Omental fat pad (tissue), 4 donors: ENCODE results near the gene KCNQ1. TPM values are rescaled to one million over a fixed set of nuclear protein-coding genes. Genes with fewer than 3 reads are reported as not detected.

Experiments
- ATAC-seq: fragments of 150-250 bp; one replicate; pipeline ENCODE4 v1.9.1; 2016; ENCODE audit warnings: mild to moderate bottlenecking, moderate library complexity; ENCODE audit not compliant: low FRiP score
- DNase-seq: peaks from one replicate; pipeline ENCODE4 v3.0.0-alpha.2; 2019; ENCODE audit warnings: low spot score
- total RNA-seq, 4 donors: library from RNA; depleted of rRNA; stranded (reverse); fragments of >200 nt; gene quantifications; one replicate each; pipeline ENCODE4 v1.1.0, GENCODE V29; 2016
- TF ChIP-seq, protein P1 (sequence below), 3 donors: fragments of 450-650 bp; IDR thresholded peaks; one replicate each; pipeline ENCODE4 v1.5.1; 2016 to 2017; ENCODE audit warnings: antibody characterized with exemption in 3 of 3, mild to moderate bottlenecking in 3 of 3, moderate library complexity in 2 of 3

KCNQ1 gene
- total RNA-seq, 4 donors from 2014 or later: 4.5 to 5.9 (median 5.2) TPM

DNA sequence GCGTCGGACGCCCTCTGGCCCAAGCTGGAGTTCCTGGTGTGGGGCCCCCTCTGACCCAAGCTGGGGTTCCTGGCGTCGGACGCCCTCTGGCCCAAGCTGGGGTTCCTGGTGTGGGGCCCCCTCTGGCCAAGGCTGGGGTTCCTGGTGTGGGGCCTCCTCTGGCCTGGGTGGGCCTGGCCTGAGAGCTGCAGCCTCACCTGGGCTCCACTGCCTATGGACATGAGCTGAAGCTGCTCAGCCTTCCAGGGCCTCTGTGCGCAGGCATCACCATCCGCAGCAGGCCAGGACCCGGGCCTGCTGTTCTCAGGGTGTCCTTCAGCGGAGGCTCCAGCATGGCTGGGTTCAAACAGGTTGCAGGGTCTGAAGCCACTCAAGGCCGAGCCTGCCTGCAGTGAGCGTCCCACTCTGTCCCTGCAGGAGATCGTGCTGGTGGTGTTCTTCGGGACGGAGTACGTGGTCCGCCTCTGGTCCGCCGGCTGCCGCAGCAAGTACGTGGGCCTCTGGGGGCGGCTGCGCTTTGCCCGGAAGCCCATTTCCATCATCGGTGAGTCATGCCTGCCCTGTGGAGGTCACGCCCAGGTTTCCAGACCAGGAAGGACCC lies 125.5 kb downstream of the KCNQ1 start:
- DNase-seq (no peak), ATAC-seq (no peak)

GRCh38 chr11:2570841-2571597 lies 126.2 kb downstream of the KCNQ1 start:
- DNase-seq (no peak), ATAC-seq (no peak)
- TF ChIP-seq, protein P1, sequence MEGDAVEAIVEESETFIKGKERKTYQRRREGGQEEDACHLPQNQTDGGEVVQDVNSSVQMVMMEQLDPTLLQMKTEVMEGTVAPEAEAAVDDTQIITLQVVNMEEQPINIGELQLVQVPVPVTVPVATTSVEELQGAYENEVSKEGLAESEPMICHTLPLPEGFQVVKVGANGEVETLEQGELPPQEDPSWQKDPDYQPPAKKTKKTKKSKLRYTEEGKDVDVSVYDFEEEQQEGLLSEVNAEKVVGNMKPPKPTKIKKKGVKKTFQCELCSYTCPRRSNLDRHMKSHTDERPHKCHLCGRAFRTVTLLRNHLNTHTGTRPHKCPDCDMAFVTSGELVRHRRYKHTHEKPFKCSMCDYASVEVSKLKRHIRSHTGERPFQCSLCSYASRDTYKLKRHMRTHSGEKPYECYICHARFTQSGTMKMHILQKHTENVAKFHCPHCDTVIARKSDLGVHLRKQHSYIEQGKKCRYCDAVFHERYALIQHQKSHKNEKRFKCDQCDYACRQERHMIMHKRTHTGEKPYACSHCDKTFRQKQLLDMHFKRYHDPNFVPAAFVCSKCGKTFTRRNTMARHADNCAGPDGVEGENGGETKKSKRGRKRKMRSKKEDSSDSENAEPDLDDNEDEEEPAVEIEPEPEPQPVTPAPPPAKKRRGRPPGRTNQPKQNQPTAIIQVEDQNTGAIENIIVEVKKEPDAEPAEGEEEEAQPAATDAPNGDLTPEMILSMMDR (IDR thresholded peaks at IDR 0.05): no peak

More for the DNA sequence above, 125.5 kb downstream of the KCNQ1 start:
- TF ChIP-seq, protein P1 (IDR thresholded peaks at IDR 0.05): no peak

GRCh38 chr11:2571598-2572281 lies 126.9 kb downstream of the KCNQ1 start:
- no peak for ATAC-seq
- TF ChIP-seq, protein P1 (IDR thresholded peaks at IDR 0.05): no peak
- DNase-seq: no peak

DNA sequence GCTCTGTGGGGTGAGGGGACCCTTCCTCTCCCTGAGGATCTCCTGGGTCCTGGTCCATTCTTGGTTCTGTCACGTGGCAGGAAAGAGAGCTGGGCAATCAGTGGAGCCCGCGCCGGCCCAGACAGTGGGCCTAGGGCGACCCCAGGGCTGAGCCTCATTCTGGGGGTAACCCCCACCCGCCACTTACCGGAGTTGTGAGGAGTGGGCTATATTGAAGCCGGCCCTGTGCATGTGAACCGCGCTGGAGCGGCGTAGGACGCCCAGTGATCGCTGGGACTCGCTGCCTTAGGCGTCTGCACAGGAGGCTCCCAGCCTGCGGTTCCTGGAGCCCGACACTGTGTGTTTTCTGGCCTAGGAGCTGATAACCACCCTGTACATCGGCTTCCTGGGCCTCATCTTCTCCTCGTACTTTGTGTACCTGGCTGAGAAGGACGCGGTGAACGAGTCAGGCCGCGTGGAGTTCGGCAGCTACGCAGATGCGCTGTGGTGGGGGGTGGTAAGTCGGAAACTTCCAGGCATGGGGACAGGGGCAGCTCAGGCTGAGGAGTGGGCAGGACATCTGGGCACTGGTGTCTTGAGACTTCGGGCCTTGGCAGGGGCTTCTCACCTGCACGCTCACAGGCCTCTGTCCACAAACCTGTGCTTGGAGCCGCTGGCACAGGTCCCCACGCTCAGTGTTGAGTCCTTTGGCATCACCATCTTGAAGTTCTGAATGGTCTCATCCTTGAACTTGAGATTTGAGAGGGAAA lies 127.9 kb downstream of the KCNQ1 start:
- ATAC-seq: no peak
- no peak for DNase-seq
- TF ChIP-seq, protein P1 (IDR thresholded peaks at IDR 0.05): no peak

DNA sequence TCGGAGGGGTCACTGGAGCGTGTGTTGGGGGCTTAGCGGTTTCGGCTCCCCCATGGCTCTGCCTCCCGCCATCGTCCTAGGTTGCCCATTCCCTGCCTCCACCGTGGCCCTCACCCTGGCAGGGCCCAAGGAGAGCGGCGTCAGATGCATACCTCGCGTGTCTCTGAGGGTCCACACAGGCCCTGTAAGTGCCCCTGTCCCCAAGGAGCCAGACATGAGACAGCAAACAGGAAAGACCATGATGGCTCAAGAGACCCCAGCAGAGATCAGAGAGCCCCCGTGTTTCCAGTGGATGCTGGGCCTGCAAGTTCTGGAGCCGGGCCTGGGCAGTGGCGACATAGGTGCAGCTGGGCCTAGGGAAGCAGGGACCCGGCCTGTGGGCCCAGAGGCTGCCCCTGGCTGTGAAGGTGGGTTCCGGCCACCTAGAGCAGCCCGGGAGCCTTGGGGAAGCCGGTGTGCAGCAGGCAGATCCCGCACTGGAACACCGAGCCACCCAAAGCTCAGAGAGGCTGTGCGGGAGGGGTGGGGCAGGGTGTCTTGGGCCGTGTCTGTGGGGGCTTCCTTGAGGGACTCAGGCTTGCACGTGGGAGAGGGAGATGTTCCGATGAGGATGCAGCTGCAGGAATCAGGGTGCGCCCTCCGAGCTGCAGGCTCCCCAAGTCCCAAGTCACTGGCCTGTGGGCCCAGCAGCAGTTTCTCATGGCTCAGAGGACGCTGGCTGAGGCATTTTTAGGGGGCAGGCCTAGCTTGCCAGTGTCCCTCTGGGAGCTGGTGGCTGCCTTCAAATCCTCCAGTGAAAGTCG lies 128.6 kb downstream of the KCNQ1 start:
- ATAC-seq (no peak), DNase-seq (no peak)
- TF ChIP-seq, protein P1 (IDR thresholded peaks at IDR 0.05): no peak

- DNase-seq (no peak), ATAC-seq (no peak)
- TF ChIP-seq, protein P1 (IDR thresholded peaks at IDR 0.05): no peak
Observed at GRCh38 chr11:2574043-2574552, 129.3 kb downstream of the KCNQ1 start.
